ENCODE results near the gene CHRNB1. TPM values are rescaled to one million over a fixed set of nuclear protein-coding genes. Genes with fewer than 3 reads are reported as not detected.

The CHRNB1 gene
- total RNA-seq, 2 donors from 2014 or later: 2.6 to 8.8 TPM

- no peak overlapping the region for H3K4me3 ChIP-seq
- no peaks in the 10 kb centered on the region for H3K27me3 ChIP-seq
- WGBS, 2 donors: 77% methylated on average over 8 of the region's 8 CpGs; no CpG with 5 or more reads in 1 of the 2 donors
- no peak for TF ChIP-seq POLR2A (IDR thresholded peaks at IDR 0.05)
- no peak for TF ChIP-seq CTCF (IDR thresholded peaks at IDR 0.05)
- no peaks in the 10 kb centered on the region for H3K9me3 ChIP-seq
- H3K36me3 ChIP-seq (replicated peaks in 1 of 2; ENCODE audit: insufficient read depth in 1 of 2, low read depth in 2 of 2): no peaks in the 10 kb centered on the region
- intact Hi-C loops (cut with DNase I): no loop called here
- H3K4me1 ChIP-seq: no peaks in the 10 kb centered on the region
- H3K27ac ChIP-seq: no peak overlapping the region
- ATAC-seq: no peak
- DNase-seq: no peak
Measured at GRCh38 chr17:7425756-7426155, 19.1 kb upstream of the CHRNB1 start.

GRCh38 chr17:7426203-7426863 lies 18.5 kb upstream of the CHRNB1 start:
- DNase-seq (no peak), ATAC-seq (no peak)
- no peaks in the 10 kb centered on the region for H3K36me3 ChIP-seq (replicated peaks in 1 of 2; ENCODE audit: insufficient read depth in 1 of 2, low read depth in 2 of 2)
- no peak overlapping the region for H3K4me3 ChIP-seq
- WGBS, 2 donors: 83 to 85% methylated on average over 19 to 33 of the region's 33 CpGs
- H3K27ac ChIP-seq: no peak overlapping the region
- intact Hi-C loops (cut with DNase I): no loop called here
- H3K27me3 ChIP-seq: no peaks in the 10 kb centered on the region
- H3K9me3 ChIP-seq: no peaks in the 10 kb centered on the region
- TF ChIP-seq CTCF (IDR thresholded peaks at IDR 0.05) (no peak), POLR2A (IDR thresholded peaks at IDR 0.05) (no peak)
- no peaks in the 10 kb centered on the region for H3K4me1 ChIP-seq

- Histone ChIP-seq H3K4me1 (no peaks in the 10 kb centered on the region), H3K27ac (no peak overlapping the region), H3K36me3 (replicated peaks in 1 of 2; ENCODE audit: insufficient read depth in 1 of 2, low read depth in 2 of 2) (no peaks in the 10 kb centered on the region), H3K4me3 (no peak overlapping the region), H3K9me3 (no peaks in the 10 kb centered on the region), H3K27me3 (no peaks in the 10 kb centered on the region)
- WGBS, 2 donors: 84 to 87% methylated on average over 19 to 24 of the region's 29 CpGs
- TF ChIP-seq POLR2A (IDR thresholded peaks at IDR 0.05): no peak
- no peak for TF ChIP-seq CTCF (IDR thresholded peaks at IDR 0.05)
- ATAC-seq (peak; percentile 19), DNase-seq (no peak)
- intact Hi-C loops (cut with DNase I): no loop called here
Measured at GRCh38 chr17:7426896-7427489, 17.9 kb upstream of the CHRNB1 start.

GRCh38 chr17:7427549-7427948 lies 17.3 kb upstream of the CHRNB1 start:
- no peak overlapping the region for H3K27ac ChIP-seq
- no peak overlapping the region for H3K4me3 ChIP-seq
- no peaks in the 10 kb centered on the region for H3K9me3 ChIP-seq
- DNase-seq: no peak
- intact Hi-C loops (cut with DNase I): no loop called here
- H3K4me1 ChIP-seq: no peaks in the 10 kb centered on the region
- WGBS, 2 donors: 90% methylated on average over 6 to 7 of the region's 7 CpGs
- H3K36me3 ChIP-seq (replicated peaks in 1 of 2; ENCODE audit: insufficient read depth in 1 of 2, low read depth in 2 of 2): no peaks in the 10 kb centered on the region
- no peaks in the 10 kb centered on the region for H3K27me3 ChIP-seq
- TF ChIP-seq POLR2A (IDR thresholded peaks at IDR 0.05): no peak
- no peak for TF ChIP-seq CTCF (IDR thresholded peaks at IDR 0.05)
- ATAC-seq: peak; percentile 11

GRCh38 chr17:7428557-7428956 lies 16.3 kb upstream of the CHRNB1 start, which contains the start of gene SPEM3:
Gene SPEM3 (plus strand): TSS chr17:7428857. CDS start chr17:7428903, 46 bp downstream.
- intact Hi-C loops (cut with DNase I): no loop called here
- Histone ChIP-seq H3K27ac (no peak within 1 kb of the TSS), H3K9me3 (no peaks in the 10 kb centered on the region), H3K27me3 (no peaks in the 10 kb centered on the region), H3K36me3 (replicated peaks in 1 of 2; ENCODE audit: insufficient read depth in 1 of 2, low read depth in 2 of 2) (no peaks in the 10 kb centered on the region), H3K4me1 (no peaks in the 10 kb centered on the region), H3K4me3 (no peak within 1 kb of the TSS)
- WGBS, 2 donors: 40% methylated on average over 3 to 5 of the region's 5 CpGs
- ATAC-seq (no peak), DNase-seq (no peak)
- TF ChIP-seq CTCF (IDR thresholded peaks at IDR 0.05) (no peak), POLR2A (IDR thresholded peaks at IDR 0.05) (no peak)

All from body of pancreas (tissue), 4 donors.